ENCODE measurements around the gene FBXO31.
A peak's percentile ranks its signal among the peaks of the same experiment; 100 is the strongest.

The FBXO31 gene

DNA sequence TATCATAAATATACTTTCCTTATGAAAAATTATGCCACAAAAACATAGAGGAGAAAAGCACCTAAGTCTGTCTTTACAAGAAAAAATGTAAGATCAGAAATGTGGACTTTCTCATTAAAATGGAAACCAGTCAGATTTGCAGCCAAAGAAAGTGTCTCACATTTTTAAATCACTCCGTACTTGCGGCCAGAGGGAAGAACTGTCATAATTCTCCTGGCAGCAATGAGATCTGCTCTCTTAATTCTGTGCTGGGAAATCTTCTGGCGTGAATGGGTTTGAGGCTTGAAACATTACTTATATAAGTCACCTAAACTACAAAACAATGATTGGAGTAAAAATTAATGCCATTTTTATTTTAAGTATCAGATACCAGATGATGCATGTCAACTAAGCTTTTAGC is 77.1 kb downstream of the FBXO31 start:
- no peak overlapping the region for H3K4me3 ChIP-seq (replicated peaks; ENCODE audit: insufficient read depth, low read length)
- TF ChIP-seq, protein P1, sequence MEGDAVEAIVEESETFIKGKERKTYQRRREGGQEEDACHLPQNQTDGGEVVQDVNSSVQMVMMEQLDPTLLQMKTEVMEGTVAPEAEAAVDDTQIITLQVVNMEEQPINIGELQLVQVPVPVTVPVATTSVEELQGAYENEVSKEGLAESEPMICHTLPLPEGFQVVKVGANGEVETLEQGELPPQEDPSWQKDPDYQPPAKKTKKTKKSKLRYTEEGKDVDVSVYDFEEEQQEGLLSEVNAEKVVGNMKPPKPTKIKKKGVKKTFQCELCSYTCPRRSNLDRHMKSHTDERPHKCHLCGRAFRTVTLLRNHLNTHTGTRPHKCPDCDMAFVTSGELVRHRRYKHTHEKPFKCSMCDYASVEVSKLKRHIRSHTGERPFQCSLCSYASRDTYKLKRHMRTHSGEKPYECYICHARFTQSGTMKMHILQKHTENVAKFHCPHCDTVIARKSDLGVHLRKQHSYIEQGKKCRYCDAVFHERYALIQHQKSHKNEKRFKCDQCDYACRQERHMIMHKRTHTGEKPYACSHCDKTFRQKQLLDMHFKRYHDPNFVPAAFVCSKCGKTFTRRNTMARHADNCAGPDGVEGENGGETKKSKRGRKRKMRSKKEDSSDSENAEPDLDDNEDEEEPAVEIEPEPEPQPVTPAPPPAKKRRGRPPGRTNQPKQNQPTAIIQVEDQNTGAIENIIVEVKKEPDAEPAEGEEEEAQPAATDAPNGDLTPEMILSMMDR (IDR thresholded peaks at IDR 0.05; ENCODE audit: insufficient read depth, low read length): no peak
- TF ChIP-seq SPI1 (IDR thresholded peaks at IDR 0.05; ENCODE audit: borderline replicate concordance, low read depth): no peak
- TF ChIP-seq GABPA (IDR thresholded peaks at IDR 0.05; ENCODE audit: low read depth): no peak
- TF ChIP-seq POLR2AphosphoS5 (IDR thresholded peaks at IDR 0.05; ENCODE audit: low read depth): no peak
- TF ChIP-seq, protein P2, sequence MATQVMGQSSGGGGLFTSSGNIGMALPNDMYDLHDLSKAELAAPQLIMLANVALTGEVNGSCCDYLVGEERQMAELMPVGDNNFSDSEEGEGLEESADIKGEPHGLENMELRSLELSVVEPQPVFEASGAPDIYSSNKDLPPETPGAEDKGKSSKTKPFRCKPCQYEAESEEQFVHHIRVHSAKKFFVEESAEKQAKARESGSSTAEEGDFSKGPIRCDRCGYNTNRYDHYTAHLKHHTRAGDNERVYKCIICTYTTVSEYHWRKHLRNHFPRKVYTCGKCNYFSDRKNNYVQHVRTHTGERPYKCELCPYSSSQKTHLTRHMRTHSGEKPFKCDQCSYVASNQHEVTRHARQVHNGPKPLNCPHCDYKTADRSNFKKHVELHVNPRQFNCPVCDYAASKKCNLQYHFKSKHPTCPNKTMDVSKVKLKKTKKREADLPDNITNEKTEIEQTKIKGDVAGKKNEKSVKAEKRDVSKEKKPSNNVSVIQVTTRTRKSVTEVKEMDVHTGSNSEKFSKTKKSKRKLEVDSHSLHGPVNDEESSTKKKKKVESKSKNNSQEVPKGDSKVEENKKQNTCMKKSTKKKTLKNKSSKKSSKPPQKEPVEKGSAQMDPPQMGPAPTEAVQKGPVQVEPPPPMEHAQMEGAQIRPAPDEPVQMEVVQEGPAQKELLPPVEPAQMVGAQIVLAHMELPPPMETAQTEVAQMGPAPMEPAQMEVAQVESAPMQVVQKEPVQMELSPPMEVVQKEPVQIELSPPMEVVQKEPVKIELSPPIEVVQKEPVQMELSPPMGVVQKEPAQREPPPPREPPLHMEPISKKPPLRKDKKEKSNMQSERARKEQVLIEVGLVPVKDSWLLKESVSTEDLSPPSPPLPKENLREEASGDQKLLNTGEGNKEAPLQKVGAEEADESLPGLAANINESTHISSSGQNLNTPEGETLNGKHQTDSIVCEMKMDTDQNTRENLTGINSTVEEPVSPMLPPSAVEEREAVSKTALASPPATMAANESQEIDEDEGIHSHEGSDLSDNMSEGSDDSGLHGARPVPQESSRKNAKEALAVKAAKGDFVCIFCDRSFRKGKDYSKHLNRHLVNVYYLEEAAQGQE (IDR thresholded peaks at IDR 0.05; ENCODE audit: insufficient replicate concordance, low read depth): no peak
- no peak overlapping the region for H3K27ac ChIP-seq (replicated peaks)
- DNase-seq (ENCODE audit: low read depth in 1 of 2, low spot score in 1 of 2): no peak
- H3K27me3 ChIP-seq (ENCODE audit: insufficient read depth, poor library complexity, severe bottlenecking): no peaks in the 10 kb centered on the region

DNA sequence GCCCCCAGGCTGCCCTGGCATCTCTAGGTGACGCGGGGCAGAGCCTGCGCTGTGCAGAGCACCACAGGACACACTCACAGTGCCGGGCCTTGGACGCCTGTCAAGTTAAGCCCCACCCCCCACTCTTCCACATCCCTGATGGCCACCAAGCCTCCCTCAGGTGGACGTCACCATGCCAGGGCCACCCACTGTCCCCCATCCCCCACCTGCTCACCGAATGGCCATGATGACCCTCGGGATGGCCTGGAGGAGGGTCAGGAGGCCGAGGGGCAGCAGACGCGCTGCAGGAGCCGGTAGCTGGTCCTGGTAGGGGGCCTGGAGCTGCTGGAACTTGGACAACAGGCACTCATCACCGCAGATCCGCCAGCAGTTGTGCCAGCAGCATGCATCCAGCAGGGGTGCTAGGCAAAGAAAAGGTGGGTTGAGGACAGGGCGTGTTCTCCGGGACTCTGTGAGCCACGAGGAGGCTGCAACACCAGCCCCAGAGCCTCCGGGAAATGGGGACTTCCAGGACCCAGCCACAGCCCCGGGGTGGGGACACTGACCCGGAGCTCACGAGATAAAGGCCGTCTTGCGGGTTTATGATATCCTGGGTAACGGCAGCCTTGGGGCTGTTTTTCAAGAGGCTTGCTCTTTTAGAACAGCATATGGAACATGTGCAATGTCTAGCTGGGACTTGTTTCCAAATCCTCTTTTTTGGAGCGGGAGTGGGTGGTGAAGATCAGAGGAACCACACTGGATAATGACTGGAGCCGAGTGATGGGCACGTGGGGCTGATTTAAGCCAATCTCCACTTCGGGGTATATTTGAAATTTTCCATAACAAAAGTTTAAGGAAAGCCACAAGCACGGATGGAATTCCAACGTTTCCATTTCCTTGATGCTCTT is 77.8 kb downstream of the FBXO31 start:
- DNase-seq (ENCODE audit: low read depth in 1 of 2, low spot score in 1 of 2): no peak

DNA sequence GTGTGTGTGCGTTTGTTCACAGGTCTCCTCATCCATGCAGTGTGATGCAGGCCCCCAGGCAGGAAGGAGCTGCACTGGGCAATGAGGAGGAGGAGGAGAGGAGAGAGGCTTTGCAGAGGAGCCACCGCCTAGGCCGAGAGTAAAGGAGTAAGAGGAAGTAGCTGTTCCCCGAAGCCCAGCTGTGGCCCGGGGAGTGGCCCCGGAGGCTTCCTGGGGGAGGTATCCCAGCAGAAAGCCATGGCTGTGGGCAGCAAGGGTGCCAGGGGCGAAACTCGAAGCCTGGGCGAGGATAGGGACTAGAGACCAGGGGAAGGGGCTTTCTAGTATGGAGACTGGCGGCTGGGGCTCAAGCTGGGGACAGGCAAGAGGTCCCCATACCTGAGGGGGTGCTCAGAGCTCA is 78.6 kb downstream of the FBXO31 start:
- TF ChIP-seq SPI1 (IDR thresholded peaks at IDR 0.05; ENCODE audit: borderline replicate concordance, low read depth) (no peak; the same call in 1 of the 2 replicates), POLR2AphosphoS5 (IDR thresholded peaks at IDR 0.05; ENCODE audit: low read depth) (no peak), GABPA (IDR thresholded peaks at IDR 0.05; ENCODE audit: low read depth) (no peak)
- TF ChIP-seq, protein P2 (IDR thresholded peaks at IDR 0.05; ENCODE audit: insufficient replicate concordance, low read depth): no peak
- TF ChIP-seq, protein P1 (IDR thresholded peaks at IDR 0.05; ENCODE audit: insufficient read depth, low read length): no peak
- Histone ChIP-seq H3K4me3 (replicated peaks; ENCODE audit: insufficient read depth, low read length) (no peak overlapping the region), H3K27ac (replicated peaks) (no peak overlapping the region), H3K27me3 (ENCODE audit: insufficient read depth, poor library complexity, severe bottlenecking) (no peaks in the 10 kb centered on the region)
- DNase-seq (ENCODE audit: low read depth in 1 of 2, low spot score in 1 of 2): peak in 1 of 2 experiments; percentile 75

More for the DNA sequence above, 77.8 kb downstream of the FBXO31 start:
- H3K4me3 ChIP-seq (replicated peaks; ENCODE audit: insufficient read depth, low read length): no peak overlapping the region
- no peak for TF ChIP-seq POLR2AphosphoS5 (IDR thresholded peaks at IDR 0.05; ENCODE audit: low read depth)
- no peak for TF ChIP-seq SPI1 (IDR thresholded peaks at IDR 0.05; ENCODE audit: borderline replicate concordance, low read depth)
- TF ChIP-seq, protein P2 (IDR thresholded peaks at IDR 0.05; ENCODE audit: insufficient replicate concordance, low read depth): no peak
- no peak for TF ChIP-seq GABPA (IDR thresholded peaks at IDR 0.05; ENCODE audit: low read depth)
- TF ChIP-seq, protein P1 (IDR thresholded peaks at IDR 0.05; ENCODE audit: insufficient read depth, low read length): no peak
- no peaks in the 10 kb centered on the region for H3K27me3 ChIP-seq (ENCODE audit: insufficient read depth, poor library complexity, severe bottlenecking)
- no peak overlapping the region for H3K27ac ChIP-seq (replicated peaks)
